Lung (tissue), 12 donors: ENCODE measurements around the gene AHCYL2. TPM values are rescaled to one million over a fixed set of nuclear protein-coding genes. Genes with fewer than 3 reads are reported as not detected.

Experiments
- ATAC-seq: fragments of 200-7000 bp; cut with Tn5 transposase; one replicate; pipeline ENCODE4 v1.9.1; 2020; ENCODE audit warnings: moderate number of reproducible peaks; ENCODE audit not compliant: insufficient read depth, low FRiP score
- DNase-seq, 3 donors: peaks; one replicate each; pipeline ENCODE4 v3.0.0-alpha.2; 2013 to 2017
- H3K27ac ChIP-seq, 2 donors: one replicate each; pipeline ENCODE4 v1.5.1; 2013; ENCODE audit warnings: mild to moderate bottlenecking in 2 of 2, moderate library complexity in 2 of 2, control low read depth in 1 of 2, inconsistent platforms in 1 of 2, low read depth in 1 of 2, low read length in 1 of 2
- H3K27me3 ChIP-seq, 3 donors: one replicate each; pipeline ENCODE4 v1.5.1; 2013; ENCODE audit warnings: low read length in 2 of 3; ENCODE audit not compliant: control insufficient read depth in 3 of 3, insufficient read depth in 3 of 3
- H3K36me3 ChIP-seq, 4 donors: one replicate each; pipeline ENCODE4 v1.5.1; 2013; ENCODE audit warnings: low read length in 4 of 4, mild to moderate bottlenecking in 1 of 4, moderate library complexity in 1 of 4; ENCODE audit not compliant: control insufficient read depth in 4 of 4, insufficient read depth in 4 of 4
- H3K4me1 ChIP-seq, 5 donors: one replicate each; pipeline ENCODE4 v1.5.1; 2013; ENCODE audit warnings: low read length in 5 of 5, mild to moderate bottlenecking in 2 of 5, moderate library complexity in 1 of 5; ENCODE audit not compliant: control insufficient read depth in 5 of 5, insufficient read depth in 5 of 5
- H3K4me3 ChIP-seq: one replicate; pipeline ENCODE4 v1.5.1; 2013; ENCODE audit warnings: mild to moderate bottlenecking, control low read depth, moderate library complexity
- H3K9ac ChIP-seq, 2 donors: one replicate each; pipeline ENCODE4 v1.5.1; 2013; ENCODE audit warnings: low read length in 2 of 2, control low read depth in 1 of 2; ENCODE audit not compliant: insufficient read depth in 1 of 2
- H3K9me3 ChIP-seq, 4 donors: one replicate each; pipeline ENCODE4 v1.5.1; 2013; ENCODE audit warnings: low read length in 3 of 4, mild to moderate bottlenecking in 1 of 4, moderate library complexity in 1 of 4; ENCODE audit not compliant: control insufficient read depth in 4 of 4, insufficient read depth in 3 of 4
- CTCF ChIP-seq: IDR thresholded peaks from 2 replicates; pipeline ENCODE4 v1.5.1; 2012; ENCODE audit warnings: mild to moderate bottlenecking; ENCODE audit errors: control extremely low read depth, extremely low read depth
- WGBS, 2 donors: extraction: QIAGEN DNeasy Blood & Tissue Kit; methylation state at CpG; one replicate each; pipeline ENCODE4 v1.1.7; 2013; 5-methylcytosine and 5-hydroxymethylcytosine counted together
- polyA plus RNA-seq, 2 donors: library from polyadenylated mRNA; stranded (reverse); fragments of 200-250 nt; gene quantifications; one replicate each; pipeline ENCODE4 v1.2.1, GENCODE V29; 2013
- total RNA-seq, 2 donors: library from RNA; depleted of rRNA in 1 of 2; stranded (reverse); fragments of >200 nt in 1 of 2; gene quantifications; one replicate each; pipeline ENCODE4 v1.2.1, GENCODE V29; 2014 to 2021
- donor health status: control.
- donor health status: control.
- donor health status: Bipolar disorder and iron deficiency.
- donor health status: healthy.
- donor health status: DM: yes; HTN: yes; CAD: no.

The AHCYL2 gene
- total and polyA plus RNA-seq, 4 donors, result 16.3 to 172 (median 93.8) TPM

DNA sequence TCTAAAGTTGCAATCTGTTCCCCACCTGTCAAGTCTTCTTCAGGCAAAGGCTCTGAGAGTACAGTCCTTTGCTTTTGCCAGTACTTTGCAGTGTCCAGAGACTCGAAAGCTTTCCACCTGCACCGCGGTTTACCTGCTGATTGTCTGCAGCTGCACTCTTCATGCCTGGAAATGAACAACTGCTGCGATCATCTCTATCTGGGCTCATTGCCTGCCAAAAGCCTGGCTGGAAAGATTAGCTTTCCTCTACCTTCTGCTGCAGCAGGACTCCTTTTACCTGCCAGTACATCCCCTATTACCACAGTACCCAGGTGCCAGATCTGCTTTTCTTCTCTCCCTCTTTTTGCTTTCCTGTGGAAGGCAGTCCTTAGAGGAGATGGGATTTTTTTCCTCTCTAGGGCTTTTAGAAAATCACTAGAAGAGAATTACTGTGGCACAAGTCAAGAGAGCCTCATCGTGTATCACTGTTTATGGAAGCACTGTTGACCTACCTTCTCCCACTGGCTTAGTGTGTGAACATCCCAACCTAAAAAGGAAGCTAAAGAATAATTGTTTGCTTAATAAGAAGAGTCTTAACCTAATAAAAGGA lies 211.6 kb downstream of the AHCYL2 start:
- no peaks in the 10 kb centered on the region for H3K36me3 ChIP-seq
- DNase-seq (no peak), ATAC-seq (no peak)
- H3K4me1 ChIP-seq, result peaks cover 0 to 4% (median 0%) of the 10 kb centered on the region in 5 donors
- H3K27me3 ChIP-seq, result peaks cover 0 to 19% (median 9%) of the 10 kb centered on the region in 3 donors
- no peak overlapping the region for H3K9ac ChIP-seq
- H3K9me3 ChIP-seq, result no peaks in the 10 kb centered on the region
- TF ChIP-seq CTCF, result no peak
- H3K27ac ChIP-seq, result peak overlapping the region in 1 of 2 donors; percentile 0
- WGBS, 2 donors, result 94% methylated on average over 5 of the region's 5 CpGs
- H3K4me3 ChIP-seq, result no peak overlapping the region

DNA sequence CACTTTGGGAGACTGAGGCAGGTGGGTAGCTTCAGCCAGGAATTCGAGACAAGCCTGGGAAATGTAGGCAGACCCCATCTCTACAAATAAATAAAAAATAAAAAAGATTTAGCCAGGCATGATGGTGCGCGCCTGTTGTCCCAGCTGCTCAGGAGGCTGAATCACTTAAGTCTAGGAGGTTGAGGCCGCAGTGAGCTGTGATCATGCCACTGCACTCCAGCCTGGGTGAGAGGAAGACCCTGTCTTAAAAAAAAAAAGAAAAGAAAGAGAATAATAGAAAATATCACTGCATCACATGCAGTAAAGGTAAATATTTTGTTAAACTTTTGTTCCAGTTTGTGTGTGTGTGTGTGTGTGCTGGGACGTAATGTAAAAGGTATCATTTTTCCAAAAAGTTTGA lies 212.4 kb downstream of the AHCYL2 start:
- Histone ChIP-seq H3K4me3 (no peak overlapping the region), H3K27me3 (peaks cover 0 to 18% (median 9%) of the 10 kb centered on the region in 3 donors), H3K9ac (no peak overlapping the region), H3K27ac (no peak overlapping the region), H3K9me3 (no peaks in the 10 kb centered on the region), H3K36me3 (no peaks in the 10 kb centered on the region), H3K4me1 (peaks cover 0 to 4% (median 0%) of the 10 kb centered on the region in 5 donors)
- WGBS, 2 donors, result 95 to 96% methylated on average over 5 of the region's 5 CpGs
- ATAC-seq, result no peak
- no peak for DNase-seq
- no peak for TF ChIP-seq CTCF

- no peak for TF ChIP-seq CTCF
- Histone ChIP-seq H3K27ac (peak overlapping the region in 1 of 2 donors; percentile 72), H3K9ac (no peak overlapping the region), H3K9me3 (no peaks in the 10 kb centered on the region), H3K4me1 (peaks cover 0 to 13% (median 0%) of the 10 kb centered on the region in 5 donors), H3K36me3 (no peaks in the 10 kb centered on the region), H3K4me3 (no peak overlapping the region), H3K27me3 (peaks cover 0 to 6% (median under 1%) of the 10 kb centered on the region in 3 donors)
- DNase-seq, result no peak
- no peak for ATAC-seq
- WGBS, 2 donors, result 94 to 95% methylated on average over 6 of the region's 6 CpGs
Observed at GRCh38 chr7:129438281-129438838, 213.5 kb downstream of the AHCYL2 start.
